IMR-90 (cell line): ENCODE data around the gene THNSL1. TPM values are rescaled to one million over a fixed set of nuclear protein-coding genes. Genes with fewer than 3 reads are reported as not detected.

Source experiments
- ATAC-seq: fragments of 200-7000 bp; cut with Tn5 transposase; 2 replicates; pipeline ENCODE4 v1.9.1; 2020; ENCODE audit warnings: low read depth, mild to moderate bottlenecking, moderate library complexity
- BruUV-seq: library from RNA; stranded (reverse); fragments of 400-500 nt; replicated peaks from 2 replicates; lab custom pipeline; 2021; lab: Mats Ljungman, UMichigan
- CTCF ChIA-PET: fragments of 300-600 bp; formaldehyde crosslinking; extraction: SDS; loops from one replicate; lab custom pipeline; 2021; ENCODE audit warnings: antibody characterized with exemption; lab: Yijun Ruan, JAX
- POLR2A ChIA-PET: fragments of 300-600 bp; sonication (Branson Sonifier 250); formaldehyde crosslinking; loops from one replicate; lab custom pipeline; 2022; ENCODE audit warnings: antibody characterized with exemption; ENCODE audit not compliant: unreplicated experiment; lab: Charles Lee
- DNase-seq: peaks from one replicate; pipeline ENCODE4 v3.0.0; 2013
- H2AFZ ChIP-seq: replicated peaks from 2 replicates; pipeline ENCODE3; 2013; ENCODE audit warnings: low read length, mild to moderate bottlenecking; ENCODE audit not compliant: poor library complexity
- H2AK5ac ChIP-seq: 2 replicates; pipeline ENCODE4 v1.6.1; 2013; ENCODE audit warnings: low read depth, low read length, inconsistent platforms
- H2AK9ac ChIP-seq: replicated peaks from 2 replicates; pipeline ENCODE3; 2013; ENCODE audit warnings: mild to moderate bottlenecking, low read depth, low read length, moderate library complexity; ENCODE audit not compliant: poor library complexity
- H2BK120ac ChIP-seq: 2 replicates; pipeline ENCODE4 v1.6.1; 2013; ENCODE audit warnings: low read depth, low read length, inconsistent platforms
- H2BK15ac ChIP-seq: 3 replicates; pipeline ENCODE4 v1.6.1; 2013; ENCODE audit warnings: low read depth, low read length, inconsistent platforms
- H2BK20ac ChIP-seq: 2 replicates; pipeline ENCODE4 v1.6.1; 2013; ENCODE audit warnings: low read depth, mild to moderate bottlenecking, inconsistent platforms, low read length, moderate library complexity
- H2BK5ac ChIP-seq: 2 replicates; pipeline ENCODE4 v1.6.1; 2013; ENCODE audit warnings: mild to moderate bottlenecking, low read depth, low read length, inconsistent platforms; ENCODE audit not compliant: poor library complexity, severe bottlenecking
- H3K14ac ChIP-seq: replicated peaks from 2 replicates; pipeline ENCODE4 v1.6.1; 2013; ENCODE audit warnings: low read depth, low read length, inconsistent platforms
- H3K18ac ChIP-seq: 2 replicates; pipeline ENCODE4 v1.6.1; 2013; ENCODE audit warnings: low read depth, low read length, control low read depth
- H3K23ac ChIP-seq: 2 replicates; pipeline ENCODE4 v1.6.1; 2013; ENCODE audit warnings: low read depth, low read length, inconsistent platforms
- H3K27ac ChIP-seq: 2 replicates; pipeline ENCODE4 v1.5.1; 2013; ENCODE audit warnings: mild to moderate bottlenecking, control low read depth, low read length; ENCODE audit not compliant: insufficient read depth
- H3K27me3 ChIP-seq: 2 replicates; pipeline ENCODE4 v1.6.1; 2013; ENCODE audit warnings: low read length; ENCODE audit not compliant: control insufficient read depth, insufficient read depth
- H3K36me3 ChIP-seq: 2 replicates; pipeline ENCODE4 v1.6.1; 2013; ENCODE audit warnings: low read length, mixed read lengths; ENCODE audit not compliant: control insufficient read depth, insufficient read depth
- H3K4ac ChIP-seq: 2 replicates; pipeline ENCODE4 v1.6.1; 2013; ENCODE audit warnings: low read depth, low read length, inconsistent platforms
- H3K4me1 ChIP-seq: 2 replicates; pipeline ENCODE4 v1.6.1; 2013; ENCODE audit warnings: low read length, mixed read lengths; ENCODE audit not compliant: control insufficient read depth, insufficient read depth
- H3K4me2 ChIP-seq: 2 replicates; pipeline ENCODE4 v1.6.1; 2013; ENCODE audit warnings: low read depth, mild to moderate bottlenecking, control low read depth, low read length, moderate library complexity
- H3K4me3 ChIP-seq: 2 replicates; pipeline ENCODE4 v1.5.1; 2013; ENCODE audit warnings: low read depth, mild to moderate bottlenecking, control low read depth, low read length, moderate library complexity; ENCODE audit not compliant: insufficient read depth
- H3K56ac ChIP-seq: 2 replicates; pipeline ENCODE4 v1.6.1; 2013; ENCODE audit warnings: low read length, inconsistent platforms; ENCODE audit not compliant: insufficient read depth; ENCODE audit errors: extremely low read depth
- H3K79me1 ChIP-seq, 2 experiments: 2 replicates each; pipeline ENCODE4 v1.6.1; 2013; ENCODE audit warnings: low read length in 2 of 2, inconsistent platforms in 1 of 2, low read depth in 1 of 2
- H3K9ac ChIP-seq: 2 replicates; pipeline ENCODE4 v1.6.1; 2013; ENCODE audit warnings: low read depth, low read length, control low read depth
- H3K9me1 ChIP-seq: 2 replicates; pipeline ENCODE4 v1.6.1; 2013; ENCODE audit warnings: low read length, inconsistent platforms; ENCODE audit not compliant: insufficient read depth
- H3K9me3 ChIP-seq: 2 replicates; pipeline ENCODE4 v1.6.1; 2013; ENCODE audit warnings: low read length; ENCODE audit not compliant: control insufficient read depth, insufficient read depth
- H4K20me1 ChIP-seq: 2 replicates; pipeline ENCODE4 v1.6.1; 2013; ENCODE audit warnings: low read length, inconsistent platforms; ENCODE audit not compliant: insufficient read depth
- H4K5ac ChIP-seq: 2 replicates; pipeline ENCODE4 v1.6.1; 2013; ENCODE audit warnings: mild to moderate bottlenecking, low read depth, low read length, control low read depth
- H4K8ac ChIP-seq, 2 experiments: 2 replicates each; pipeline ENCODE4 v1.6.1; 2013; ENCODE audit warnings: low read depth in 2 of 2, low read length in 2 of 2, control low read depth in 1 of 2, inconsistent platforms in 1 of 2
- H4K91ac ChIP-seq: 2 replicates; pipeline ENCODE4 v1.6.1; 2013; ENCODE audit warnings: low read depth, low read length, inconsistent platforms; ENCODE audit not compliant: insufficient read depth
- CEBPB ChIP-seq: IDR thresholded peaks from 2 replicates; pipeline ENCODE4 v1.6.1; 2012; ENCODE audit warnings: low read depth, low read length, improper control_type of control experiment
- MAFK ChIP-seq: IDR thresholded peaks from 2 replicates; pipeline ENCODE4 v1.6.1; 2012; ENCODE audit warnings: low read depth, low read length, improper control_type of control experiment
- MAZ ChIP-seq: IDR thresholded peaks from 2 replicates; pipeline ENCODE4 v1.6.1; 2012; ENCODE audit warnings: low read depth, mild to moderate bottlenecking, low read length, improper control_type of control experiment, moderate library complexity, borderline replicate concordance
- NFE2L2 ChIP-seq: fragments of 150-350 bp; IDR thresholded peaks from 2 replicates; pipeline ENCODE4 v1.6.1; 2016; ENCODE audit warnings: low read depth, mild to moderate bottlenecking, low read length
- RAD21 ChIP-seq: IDR thresholded peaks from 2 replicates; pipeline ENCODE4 v1.6.1; 2012; ENCODE audit warnings: low read length, improper control_type of control experiment
- WGBS, 2 experiments: methylation state at CpG; one replicate each; pipeline versions ENCODE4 v1.1.5 to v1.1.7; 2013; ENCODE audit warnings: missing lambda C conversion rate in 2 of 2; ENCODE audit not compliant: insufficient read length in 1 of 2; ENCODE audit errors: extremely low coverage in 2 of 2; 5-methylcytosine and 5-hydroxymethylcytosine counted together
- dilution Hi-C: fragments of 300-500 bp; cut with HindIII; formaldehyde crosslinking; loops from one replicate; pipeline ENCODE4 v1.14.3; 2018; ENCODE audit warnings: low sequenced_read_pairs; ENCODE audit not compliant: unreplicated experiment
- in situ Hi-C: fragments of 300-500 bp; cut with MboI; formaldehyde crosslinking; loops from 3 replicates; pipeline ENCODE4 v1.14.3; 2019; ENCODE audit warnings: low sequenced_read_pairs, inconsistent platforms, mixed read lengths
- intact Hi-C: fragments of 100-400 bp; cut with micrococcal nuclease; formaldehyde crosslinking; loops from 2 replicates; pipeline ENCODE4 v1.10.0; 2022
- polyA plus RNA-seq, 3 experiments: library from polyadenylated mRNA; depleted of rRNA; stranded (reverse); fragments of >200 nt; gene quantifications; 2 replicates each; pipeline ENCODE4 v1.2.3, GENCODE V29; 2012; ENCODE audit warnings: low replicate concordance in 1 of 3
- total RNA-seq: library from RNA; depleted of rRNA; stranded (reverse); fragments of >200 nt; gene quantifications from 2 replicates; pipeline ENCODE4 v1.2.3, GENCODE V29; 2012
- TF ChIP-seq, protein P1 (sequence below): fragments of 150-350 bp; IDR thresholded peaks from 2 replicates; pipeline ENCODE4 v1.6.1; 2017; ENCODE audit warnings: mild to moderate bottlenecking, antibody characterized with exemption, low read length, low read depth

The THNSL1 gene
- total and polyA plus RNA-seq, 2 of the 4 experiments (the other 2 are of a cell fraction): 1.3 to 2.0 TPM

DNA sequence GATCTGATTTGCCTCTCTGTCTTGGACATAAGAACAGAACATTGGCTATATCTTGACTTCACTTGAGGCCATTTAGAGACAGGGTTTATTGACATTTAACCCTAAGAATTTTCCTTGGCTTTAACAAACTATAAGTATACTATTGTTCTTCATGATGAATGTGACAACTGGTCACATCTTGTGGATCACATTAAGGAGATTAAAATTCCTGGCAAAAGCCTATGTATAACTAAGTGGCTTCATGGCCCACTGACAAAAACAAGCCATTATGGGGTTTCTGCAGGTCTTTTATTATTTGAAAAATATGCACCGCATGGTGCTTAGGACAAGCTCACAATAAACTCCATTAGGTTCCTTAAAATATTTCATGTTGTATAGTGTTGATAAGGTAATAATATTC lies 54.8 kb downstream of the THNSL1 start:
- no peak overlapping the region for H4K91ac ChIP-seq
- H2AFZ ChIP-seq: no peak overlapping the region
- no peak overlapping the region for H3K23ac ChIP-seq
- H3K4me1 ChIP-seq: no peaks in the 10 kb centered on the region
- H3K18ac ChIP-seq: no peak overlapping the region
- H3K4me3 ChIP-seq: no peak overlapping the region
- H2AK9ac ChIP-seq: no peak overlapping the region
- H3K56ac ChIP-seq: no peak overlapping the region
- H3K27me3 ChIP-seq: no peaks in the 10 kb centered on the region
- H3K9me3 ChIP-seq: no peaks in the 10 kb centered on the region
- CTCF ChIA-PET: interaction anchor here (1.0 to 1.6 kb wide), 2 partner anchors 10 to 44 kb away, joined by 3 to 5 read pairs; no protein-coding TSS in a partner anchor
- H3K4me2 ChIP-seq: no peak overlapping the region
- no CpG with 5 or more reads among the region's 1 CpG for WGBS, 2 experiments
- no peak overlapping the region for H3K14ac ChIP-seq
- no peak overlapping the region for H2BK5ac ChIP-seq
- no peak overlapping the region for H3K27ac ChIP-seq
- no peak overlapping the region for H3K9ac ChIP-seq
- POLR2A ChIA-PET: no interaction called here
- H2BK20ac ChIP-seq: no peak overlapping the region
- H4K8ac ChIP-seq: no peak overlapping the region
- H4K20me1 ChIP-seq: no peaks in the 10 kb centered on the region
- no peaks in the 10 kb centered on the region for H3K36me3 ChIP-seq
- no peak overlapping the region for H4K5ac ChIP-seq
- ATAC-seq (no peak), DNase-seq (no peak)
- no TSS peak for BruUV-seq
- H2BK15ac ChIP-seq: no peak overlapping the region
- in situ Hi-C loops (loop anchor here (10.0 kb wide), 1 partner anchor 436 kb away; no protein-coding TSS in a partner anchor), intact Hi-C loops (no loop called here), dilution Hi-C loops (no loop called here)
- no peak overlapping the region for H3K4ac ChIP-seq
- H3K79me1 ChIP-seq: no peaks in the 10 kb centered on the region
- no peak overlapping the region for H2AK5ac ChIP-seq
- no peak overlapping the region for H2BK120ac ChIP-seq
- no peaks in the 10 kb centered on the region for H3K9me1 ChIP-seq
- TF ChIP-seq CEBPB: no peak
- TF ChIP-seq RAD21: no peak
- no peak for TF ChIP-seq MAZ
- TF ChIP-seq, protein P1, sequence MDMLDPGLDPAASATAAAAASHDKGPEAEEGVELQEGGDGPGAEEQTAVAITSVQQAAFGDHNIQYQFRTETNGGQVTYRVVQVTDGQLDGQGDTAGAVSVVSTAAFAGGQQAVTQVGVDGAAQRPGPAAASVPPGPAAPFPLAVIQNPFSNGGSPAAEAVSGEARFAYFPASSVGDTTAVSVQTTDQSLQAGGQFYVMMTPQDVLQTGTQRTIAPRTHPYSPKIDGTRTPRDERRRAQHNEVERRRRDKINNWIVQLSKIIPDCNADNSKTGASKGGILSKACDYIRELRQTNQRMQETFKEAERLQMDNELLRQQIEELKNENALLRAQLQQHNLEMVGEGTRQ: no peak
- no peak for TF ChIP-seq NFE2L2
- TF ChIP-seq MAFK: no peak
